BJ (cell line): ENCODE results near the gene MATN4. TPM values are rescaled to one million over a fixed set of nuclear protein-coding genes. Genes with fewer than 3 reads are reported as not detected.

Source experiments
- CTCF ChIA-PET: fragments of 350-600 bp; formaldehyde crosslinking; extraction: SDS; loops from one replicate; lab custom pipeline; 2021; ENCODE audit warnings: antibody characterized with exemption, inconsistent platforms; lab: Yijun Ruan, JAX
- POLR2A ChIA-PET: fragments of 300-600 bp; sonication (Branson Sonifier 250); formaldehyde crosslinking; extraction: SDS; loops from one replicate; lab custom pipeline; 2021; ENCODE audit warnings: antibody characterized with exemption; lab: Charles Lee
- DNase-seq: peaks from one replicate; pipeline ENCODE4 v3.0.0-alpha.2; 2011; ENCODE audit warnings: low read depth
- H3K27me3 ChIP-seq: 2 replicates; pipeline ENCODE4 v1.6.0; 2011; ENCODE audit warnings: low read length; ENCODE audit not compliant: control insufficient read depth, insufficient read depth
- H3K36me3 ChIP-seq: 2 replicates; pipeline ENCODE4 v1.5.1; 2011; ENCODE audit warnings: low read length; ENCODE audit not compliant: control insufficient read depth, insufficient read depth
- H3K4me3 ChIP-seq: 2 replicates; pipeline ENCODE4 v1.5.1; 2011; ENCODE audit warnings: low read depth, mild to moderate bottlenecking, control low read depth, low read length
- polyA plus RNA-seq: library from polyadenylated mRNA; depleted of rRNA; stranded (reverse); fragments of >200 nt; gene quantifications from 2 replicates; pipeline ENCODE4 v1.2.3, GENCODE V29; 2011
- TF ChIP-seq, protein P1 (sequence below): IDR thresholded peaks from 2 replicates; pipeline ENCODE4 v1.5.1; 2011; ENCODE audit warnings: low read depth, mild to moderate bottlenecking, control low read depth, inconsistent platforms, low read length, moderate library complexity; ENCODE audit not compliant: insufficient read depth

MATN4 gene
- polyA plus RNA-seq, 1 experiment: 0.06 TPM

DNA sequence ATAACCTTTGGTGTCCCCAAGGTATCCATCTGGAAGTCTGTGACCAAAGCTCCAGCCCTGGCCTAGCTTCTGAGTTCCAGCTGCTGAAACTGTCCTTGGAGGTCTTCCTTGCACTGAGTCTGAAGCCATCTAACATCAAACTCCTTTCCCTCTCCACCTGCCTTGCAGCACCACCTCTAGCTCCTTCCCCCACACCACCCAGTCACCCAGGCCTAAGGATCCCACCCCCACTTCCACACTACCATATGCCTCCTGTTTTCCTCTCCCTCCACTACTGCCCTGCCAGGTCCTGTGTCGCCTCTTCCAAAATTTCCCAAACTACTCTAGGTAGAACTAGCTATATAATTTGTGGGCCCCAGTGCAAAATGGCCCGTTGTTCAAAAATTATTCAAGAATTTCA, 10.8 kb upstream of the MATN4 start:
- H3K4me3 ChIP-seq: no peak overlapping the region
- CTCF ChIA-PET: interaction anchor here (0.7 to 9.3 kb wide), 27 partner anchors 8 to 452 kb away, joined by 3 to 193 read pairs (median 4); partner anchors contain the start of genes MATN4, SDC4 and SYS1
- POLR2A ChIA-PET: no interaction called here
- H3K36me3 ChIP-seq: no peaks in the 10 kb centered on the region
- DNase-seq: no peak
- TF ChIP-seq, protein P1, sequence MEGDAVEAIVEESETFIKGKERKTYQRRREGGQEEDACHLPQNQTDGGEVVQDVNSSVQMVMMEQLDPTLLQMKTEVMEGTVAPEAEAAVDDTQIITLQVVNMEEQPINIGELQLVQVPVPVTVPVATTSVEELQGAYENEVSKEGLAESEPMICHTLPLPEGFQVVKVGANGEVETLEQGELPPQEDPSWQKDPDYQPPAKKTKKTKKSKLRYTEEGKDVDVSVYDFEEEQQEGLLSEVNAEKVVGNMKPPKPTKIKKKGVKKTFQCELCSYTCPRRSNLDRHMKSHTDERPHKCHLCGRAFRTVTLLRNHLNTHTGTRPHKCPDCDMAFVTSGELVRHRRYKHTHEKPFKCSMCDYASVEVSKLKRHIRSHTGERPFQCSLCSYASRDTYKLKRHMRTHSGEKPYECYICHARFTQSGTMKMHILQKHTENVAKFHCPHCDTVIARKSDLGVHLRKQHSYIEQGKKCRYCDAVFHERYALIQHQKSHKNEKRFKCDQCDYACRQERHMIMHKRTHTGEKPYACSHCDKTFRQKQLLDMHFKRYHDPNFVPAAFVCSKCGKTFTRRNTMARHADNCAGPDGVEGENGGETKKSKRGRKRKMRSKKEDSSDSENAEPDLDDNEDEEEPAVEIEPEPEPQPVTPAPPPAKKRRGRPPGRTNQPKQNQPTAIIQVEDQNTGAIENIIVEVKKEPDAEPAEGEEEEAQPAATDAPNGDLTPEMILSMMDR: no peak
- H3K27me3 ChIP-seq: peaks cover 16% of the 10 kb centered on the region

DNA sequence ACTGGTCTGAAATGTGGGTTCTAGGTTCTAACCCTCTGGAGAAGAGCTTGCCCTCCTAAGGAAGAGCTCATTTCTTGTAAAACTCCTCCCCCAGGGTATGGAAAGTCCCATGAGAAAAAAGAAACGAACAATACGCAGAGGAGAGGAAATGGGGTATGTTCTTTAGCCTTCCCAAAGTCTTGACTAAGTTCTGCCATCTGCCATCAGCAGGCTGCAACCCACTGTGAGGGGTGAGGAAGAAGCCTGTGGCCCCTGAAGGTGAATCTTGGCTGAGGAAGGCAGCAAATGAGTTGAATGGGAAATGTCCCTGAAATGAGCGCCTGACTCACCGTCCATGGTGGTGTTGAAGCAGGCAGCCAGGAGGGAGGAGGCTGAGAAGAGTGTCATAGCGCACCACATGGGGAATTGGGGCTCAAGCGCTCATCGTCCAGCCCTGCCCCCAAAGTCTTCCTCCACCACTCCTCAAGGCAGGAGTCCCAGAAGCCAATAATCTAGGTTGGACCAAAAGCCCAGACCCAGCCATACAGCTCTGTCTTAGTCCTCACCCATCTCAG, 10.4 kb upstream of the MATN4 start:
- DNase-seq: no peak
- POLR2A ChIA-PET: no interaction called here
- peaks cover 17% of the 10 kb centered on the region for H3K27me3 ChIP-seq
- H3K4me3 ChIP-seq: no peak overlapping the region
- TF ChIP-seq, protein P1: no peak
- no peaks in the 10 kb centered on the region for H3K36me3 ChIP-seq
- CTCF ChIA-PET: interaction anchor here (0.6 to 9.3 kb wide), 25 partner anchors 9 to 565 kb away, joined by 3 to 193 read pairs (median 4); partner anchors contain the start of genes MATN4 and SYS1

DNA sequence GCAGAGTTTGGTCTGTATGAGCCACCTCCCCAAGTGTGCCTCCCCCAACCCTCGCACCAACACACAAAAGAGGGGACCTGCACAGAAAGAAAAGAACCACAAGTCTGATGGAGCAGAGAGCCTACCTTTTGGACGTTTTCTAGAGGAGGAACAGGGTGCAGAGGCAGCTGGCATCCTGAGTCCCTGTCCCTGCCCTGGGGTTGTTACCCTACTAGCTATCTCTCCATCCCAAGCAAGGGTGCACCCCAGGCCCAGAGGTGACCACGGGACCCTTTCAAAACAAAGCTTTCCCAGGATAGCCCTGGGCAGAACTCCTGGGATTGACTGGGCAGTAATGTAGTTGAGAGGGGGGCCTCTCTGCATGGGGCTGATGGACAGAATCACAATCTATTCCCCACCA, 9.7 kb upstream of the MATN4 start:
- H3K27me3 ChIP-seq: peaks cover 17% of the 10 kb centered on the region
- CTCF ChIA-PET: interaction anchor here (1.1 to 9.3 kb wide), 10 partner anchors 10 to 136 kb away, joined by 4 to 193 read pairs (median 9); partner anchors contain the start of genes MATN4 and SYS1
- H3K4me3 ChIP-seq: no peak overlapping the region
- no peak for DNase-seq
- TF ChIP-seq, protein P1: no peak
- POLR2A ChIA-PET: no interaction called here
- H3K36me3 ChIP-seq: no peaks in the 10 kb centered on the region

DNA sequence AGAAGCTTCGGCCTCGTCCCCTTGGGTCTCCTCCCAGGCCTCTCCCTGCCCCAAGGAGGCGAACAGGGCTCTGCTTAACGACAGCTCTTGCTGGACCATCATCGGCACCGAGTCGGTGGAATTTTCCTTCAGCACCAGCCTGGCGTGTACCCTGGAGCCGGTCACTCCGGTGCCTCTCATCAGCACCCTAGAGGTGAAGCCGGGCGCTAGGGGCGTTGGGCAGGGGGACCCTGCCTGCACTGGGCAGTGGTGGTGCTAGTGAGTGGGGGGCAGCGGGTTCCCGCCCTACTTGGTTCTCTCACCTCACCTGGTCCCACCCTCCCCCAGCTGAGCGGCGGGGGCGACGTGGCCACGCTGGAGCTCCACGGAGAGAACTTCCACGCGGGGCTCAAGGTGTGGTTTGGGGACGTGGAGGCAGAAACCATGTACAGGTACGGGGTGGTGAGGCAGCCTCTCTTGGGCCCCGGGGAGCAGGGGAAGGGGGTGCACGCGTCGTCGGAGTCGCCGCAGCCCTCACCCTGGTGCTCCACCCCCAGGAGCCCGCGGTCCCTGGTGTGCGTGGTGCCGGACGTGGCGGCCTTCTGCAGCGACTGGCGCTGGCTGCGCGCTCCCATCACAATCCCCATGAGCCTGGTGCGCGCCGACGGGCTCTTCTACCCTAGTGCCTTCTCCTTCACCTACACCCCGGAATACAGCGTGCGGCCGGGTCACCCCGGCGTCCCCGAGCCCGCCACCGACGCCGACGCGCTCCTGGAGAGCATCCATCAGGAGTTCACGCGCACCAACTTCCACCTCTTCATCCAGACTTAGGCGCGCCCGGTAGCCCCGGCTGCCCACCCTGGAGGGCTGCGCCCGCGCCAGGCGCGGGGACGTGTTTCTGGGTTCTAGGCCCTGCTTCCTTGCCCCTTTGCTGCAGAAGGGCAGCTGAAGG, 8.3 kb upstream of the MATN4 start:
- no peak overlapping the region for H3K4me3 ChIP-seq
- H3K27me3 ChIP-seq: peaks cover 18% of the 10 kb centered on the region
- no peak for DNase-seq
- ChIA-PET CTCF (interaction anchor here (0.7 to 9.3 kb wide), 8 partner anchors 8 to 155 kb away, joined by 3 to 193 read pairs (median 6); partner anchors contain the start of genes MATN4 and SYS1), POLR2A (no interaction called here)
- TF ChIP-seq, protein P1: no peak
- H3K36me3 ChIP-seq: no peaks in the 10 kb centered on the region

- CTCF ChIA-PET: interaction anchor here (0.7 to 9.3 kb wide), 7 partner anchors 22 to 156 kb away, joined by 3 to 193 read pairs (median 6); partner anchors contain the start of gene SYS1
Measured at GRCh38 chr20:45315672-45316071, 7.6 kb upstream of the MATN4 start.

More at GRCh38 chr20:45315672-45316071, 7.6 kb upstream of the MATN4 start:
- Histone ChIP-seq H3K4me3 (no peak overlapping the region), H3K36me3 (no peaks in the 10 kb centered on the region), H3K27me3 (peaks cover 18% of the 10 kb centered on the region)
- DNase-seq: no peak
- TF ChIP-seq, protein P1: no peak
- POLR2A ChIA-PET: no interaction called here
